K562 (cell line): ENCODE results near the gene ANO10.
"Not testable (repeated sequence)": the region's sequence is repeated elsewhere in the genome, so short reads cannot be mapped to it uniquely, and the experiment has no call there.

Experiments used
- EZH2 ChIP-seq: IDR thresholded peaks from 2 replicates; pipeline ENCODE4 v1.6.1; 2012; ENCODE audit warnings: low read depth, mild to moderate bottlenecking, inconsistent platforms, low read length, borderline replicate concordance
- NFRKB ChIP-seq: fragments of 450-650 bp; IDR thresholded peaks from 2 replicates; pipeline ENCODE4 v1.6.1; 2016; ENCODE audit warnings: low read depth
- POLR2A ChIP-seq: fragments of 450-650 bp; conservative IDR thresholded peaks from 2 replicates; pipeline ENCODE4 v1.6.1; 2016
- POLR2AphosphoS5 ChIP-seq: IDR thresholded peaks from 2 replicates; pipeline ENCODE4 v1.6.1; 2011; ENCODE audit warnings: mild to moderate bottlenecking, low read depth, low read length, moderate library complexity; ENCODE audit not compliant: control insufficient read depth, insufficient read depth
- PTBP1 ChIP-seq: fragments of 200-400 bp; formaldehyde crosslinking; IDR thresholded peaks from 2 replicates; pipeline ENCODE4 v1.6.1; 2017; ENCODE audit warnings: low read depth, low read length
- RAD51 ChIP-seq: fragments of 450-650 bp; IDR thresholded peaks from 2 replicates; pipeline ENCODE4 v1.7.1; 2016; ENCODE audit warnings: low read depth, mild to moderate bottlenecking, borderline replicate concordance
- RFX1 ChIP-seq: fragments of 450-650 bp; IDR thresholded peaks from 2 replicates; pipeline ENCODE4 v1.6.1; 2016; ENCODE audit warnings: mild to moderate bottlenecking, moderate library complexity
- ZNF253 ChIP-seq: fragments of 250-450 bp; sonication (Bioruptor Pico); conservative IDR thresholded peaks from 2 replicates; pipeline ENCODE4 v1.6.1; 2021; ENCODE audit warnings: mild to moderate bottlenecking
- TF ChIP-seq, protein P1 (sequence below), 3 experiments: IDR thresholded peaks in 2 of 3; conservative IDR thresholded peaks in 1 of 3; 2 replicates each; pipeline ENCODE4 v1.5.1; 2011 to 2012; ENCODE audit warnings: low read length in 3 of 3, mild to moderate bottlenecking in 3 of 3, control low read depth in 2 of 3, improper control_type of control experiment in 1 of 3, inconsistent platforms in 1 of 3, low read depth in 1 of 3, mixed read lengths in 1 of 3, moderate library complexity in 1 of 3; ENCODE audit not compliant: insufficient read depth in 2 of 3
- TF ChIP-seq, protein P2 (sequence below): fragments of 250-450 bp; sonication (Bioruptor Pico); IDR thresholded peaks from 2 replicates; pipeline ENCODE4 v1.4.0; 2020; ENCODE audit warnings: mild to moderate bottlenecking, moderate library complexity

DNA sequence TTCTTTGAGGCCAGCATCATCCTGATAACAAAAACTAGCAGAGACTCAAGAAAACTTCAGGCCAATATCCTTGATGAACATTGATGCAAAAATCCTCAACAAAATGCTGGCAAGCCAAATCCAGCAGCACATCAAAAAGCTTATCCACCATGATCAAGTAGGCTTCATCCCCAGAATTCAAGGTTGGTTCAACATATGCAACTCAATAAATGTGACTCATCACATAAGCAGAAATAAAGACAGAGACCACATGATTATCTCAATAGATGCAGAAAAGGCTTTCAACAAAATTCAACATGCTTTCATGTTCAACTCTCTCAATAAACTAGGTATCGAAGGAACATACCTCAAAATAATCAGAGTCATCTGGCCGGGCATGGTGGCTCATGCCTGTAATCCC, 265.8 kb downstream of the ANO10 start:
- not testable (repeated sequence) for TF ChIP-seq ZNF253 (CRISPR knock-in tag); PTBP1; EZH2; RFX1; POLR2AphosphoS5; RAD51; NFRKB; POLR2A
- TF ChIP-seq, protein P1, sequence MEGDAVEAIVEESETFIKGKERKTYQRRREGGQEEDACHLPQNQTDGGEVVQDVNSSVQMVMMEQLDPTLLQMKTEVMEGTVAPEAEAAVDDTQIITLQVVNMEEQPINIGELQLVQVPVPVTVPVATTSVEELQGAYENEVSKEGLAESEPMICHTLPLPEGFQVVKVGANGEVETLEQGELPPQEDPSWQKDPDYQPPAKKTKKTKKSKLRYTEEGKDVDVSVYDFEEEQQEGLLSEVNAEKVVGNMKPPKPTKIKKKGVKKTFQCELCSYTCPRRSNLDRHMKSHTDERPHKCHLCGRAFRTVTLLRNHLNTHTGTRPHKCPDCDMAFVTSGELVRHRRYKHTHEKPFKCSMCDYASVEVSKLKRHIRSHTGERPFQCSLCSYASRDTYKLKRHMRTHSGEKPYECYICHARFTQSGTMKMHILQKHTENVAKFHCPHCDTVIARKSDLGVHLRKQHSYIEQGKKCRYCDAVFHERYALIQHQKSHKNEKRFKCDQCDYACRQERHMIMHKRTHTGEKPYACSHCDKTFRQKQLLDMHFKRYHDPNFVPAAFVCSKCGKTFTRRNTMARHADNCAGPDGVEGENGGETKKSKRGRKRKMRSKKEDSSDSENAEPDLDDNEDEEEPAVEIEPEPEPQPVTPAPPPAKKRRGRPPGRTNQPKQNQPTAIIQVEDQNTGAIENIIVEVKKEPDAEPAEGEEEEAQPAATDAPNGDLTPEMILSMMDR (IDR thresholded peaks at IDR 0.05 in 2 of 3, conservative IDR thresholded peaks at IDR 0.05 in 1 of 3; ENCODE audit: insufficient read depth in 2 of 3, low read depth in 1 of 3, low read length in 3 of 3), result not testable (repeated sequence)
- TF ChIP-seq, protein P2, sequence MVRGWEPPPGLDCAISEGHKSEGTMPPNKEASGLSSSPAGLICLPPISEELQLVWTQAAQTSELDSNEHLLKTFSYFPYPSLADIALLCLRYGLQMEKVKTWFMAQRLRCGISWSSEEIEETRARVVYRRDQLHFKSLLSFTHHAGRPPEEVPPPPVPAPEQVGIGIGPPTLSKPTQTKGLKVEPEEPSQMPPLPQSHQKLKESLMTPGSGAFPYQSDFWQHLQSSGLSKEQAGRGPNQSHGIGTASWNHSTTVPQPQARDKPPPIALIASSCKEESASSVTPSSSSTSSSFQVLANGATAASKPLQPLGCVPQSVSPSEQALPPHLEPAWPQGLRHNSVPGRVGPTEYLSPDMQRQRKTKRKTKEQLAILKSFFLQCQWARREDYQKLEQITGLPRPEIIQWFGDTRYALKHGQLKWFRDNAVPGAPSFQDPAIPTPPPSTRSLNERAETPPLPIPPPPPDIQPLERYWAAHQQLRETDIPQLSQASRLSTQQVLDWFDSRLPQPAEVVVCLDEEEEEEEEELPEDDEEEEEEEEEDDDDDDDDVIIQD (CRISPR knock-in tag), result not testable (repeated sequence)
